HEK293 (cell line): Measurements from ENCODE around the gene ICAM1.

Source experiments
- CTCF ChIA-PET: fragments of 350-600 bp; formaldehyde crosslinking; extraction: SDS; loops from one replicate; lab custom pipeline; 2021; ENCODE audit warnings: antibody characterized with exemption; lab: Yijun Ruan, JAX
- POLR2A ChIA-PET: fragments of 300-600 bp; formaldehyde crosslinking; extraction: SDS; loops from one replicate; lab custom pipeline; 2020; ENCODE audit warnings: antibody characterized with exemption, inconsistent platforms; lab: Yijun Ruan, JAX
- H3K27ac ChIP-seq: fragments of 200-500 bp; sonication (Bioruptor generic); 2 replicates; pipeline ENCODE4 v1.5.1; 2014; ENCODE audit warnings: low read depth, low read length, control low read depth, inconsistent platforms; ENCODE audit errors: extremely low read depth
- H3K36me3 ChIP-seq, 2 experiments: fragments of 200-500 bp in 1 of 2; sonication (Bioruptor generic) in 1 of 2; 1 replicate in 1 of 2; 2 replicates in 1 of 2; pipeline ENCODE4 v1.5.1; 2014 to 2017; ENCODE audit warnings: inconsistent platforms in 2 of 2, low read length in 2 of 2; ENCODE audit not compliant: control insufficient read depth in 2 of 2, insufficient read depth in 1 of 2
- H3K4me1 ChIP-seq: fragments of 200-500 bp; sonication (Bioruptor generic); 2 replicates; pipeline ENCODE4 v1.5.1; 2014; ENCODE audit warnings: mild to moderate bottlenecking, low read length, inconsistent platforms; ENCODE audit not compliant: control insufficient read depth, insufficient read depth
- H3K4me3 ChIP-seq: 2 replicates; pipeline ENCODE4 v1.5.1; 2011; ENCODE audit warnings: low read depth, mild to moderate bottlenecking, control low read depth, low read length, moderate library complexity
- H3K9me3 ChIP-seq: fragments of 200-500 bp; sonication (Bioruptor generic); 2 replicates; pipeline ENCODE4 v1.5.1; 2014; ENCODE audit warnings: low read depth, low read length, inconsistent platforms; ENCODE audit not compliant: control insufficient read depth, insufficient read depth
- KLF7 ChIP-seq: fragments of 450-650 bp; formaldehyde crosslinking; IDR thresholded peaks from 2 replicates; pipeline ENCODE4 v1.5.1; 2016; ENCODE audit warnings: missing biosample characterization, missing genetic modification characterization, borderline replicate concordance
- KLF8 ChIP-seq: fragments of 450-650 bp; formaldehyde crosslinking; IDR thresholded peaks from 2 replicates; pipeline ENCODE4 v1.5.1; 2016; ENCODE audit warnings: missing biosample characterization, missing genetic modification characterization
- PRDM10 ChIP-seq: fragments of 450-650 bp; formaldehyde crosslinking; IDR thresholded peaks from 2 replicates; pipeline ENCODE4 v1.5.1; 2016; ENCODE audit warnings: missing biosample characterization, missing genetic modification characterization
- PRDM4 ChIP-seq: fragments of 450-650 bp; formaldehyde crosslinking; IDR thresholded peaks from 2 replicates; pipeline ENCODE4 v1.5.1; 2017; ENCODE audit warnings: missing biosample characterization, missing genetic modification characterization
- REPIN1 ChIP-seq: fragments of 450-650 bp; formaldehyde crosslinking; IDR thresholded peaks from 2 replicates; pipeline ENCODE4 v1.5.1; 2017; ENCODE audit warnings: missing biosample characterization, missing genetic modification characterization, low read depth
- ZBTB6 ChIP-seq: fragments of 450-650 bp; formaldehyde crosslinking; IDR thresholded peaks from 2 replicates; pipeline ENCODE4 v1.5.1; 2017; ENCODE audit warnings: missing biosample characterization, missing genetic modification characterization
- ZNF140 ChIP-seq: fragments of 450-650 bp; formaldehyde crosslinking; IDR thresholded peaks from 2 replicates; pipeline ENCODE4 v1.5.1; 2016; ENCODE audit warnings: missing biosample characterization, missing genetic modification characterization
- ZNF148 ChIP-seq: fragments of 450-650 bp; formaldehyde crosslinking; IDR thresholded peaks from 2 replicates; pipeline ENCODE4 v1.5.0; 2017; ENCODE audit warnings: missing biosample characterization, missing genetic modification characterization, borderline replicate concordance
- ZNF416 ChIP-seq: fragments of 450-650 bp; formaldehyde crosslinking; IDR thresholded peaks from 2 replicates; pipeline ENCODE4 v1.5.1; 2016; ENCODE audit warnings: missing biosample characterization, missing genetic modification characterization
- ZNF530 ChIP-seq: fragments of 450-650 bp; formaldehyde crosslinking; IDR thresholded peaks from 2 replicates; pipeline ENCODE4 v1.5.1; 2016; ENCODE audit warnings: low read depth, missing biosample characterization, missing genetic modification characterization
- ZNF561 ChIP-seq: fragments of 450-650 bp; IDR thresholded peaks from 2 replicates; pipeline ENCODE4 v1.5.1; 2018; ENCODE audit warnings: missing biosample characterization, missing genetic modification characterization, borderline replicate concordance
- ZNF596 ChIP-seq: fragments of 450-650 bp; IDR thresholded peaks from 2 replicates; pipeline ENCODE4 v1.5.0; 2018; ENCODE audit warnings: missing biosample characterization, mild to moderate bottlenecking, missing genetic modification characterization, moderate library complexity
- ZNF621 ChIP-seq: fragments of 450-650 bp; formaldehyde crosslinking; IDR thresholded peaks from 2 replicates; pipeline ENCODE4 v1.5.1; 2017; ENCODE audit warnings: missing biosample characterization, missing genetic modification characterization
- ZNF701 ChIP-seq: fragments of 450-650 bp; formaldehyde crosslinking; IDR thresholded peaks from 2 replicates; pipeline ENCODE4 v1.5.1; 2016; ENCODE audit warnings: missing biosample characterization, missing genetic modification characterization
- ZNF776 ChIP-seq: fragments of 450-650 bp; formaldehyde crosslinking; IDR thresholded peaks from 2 replicates; pipeline ENCODE4 v1.5.0; 2017; ENCODE audit warnings: missing biosample characterization, missing genetic modification characterization, borderline replicate concordance
- ZNF791 ChIP-seq: fragments of 450-650 bp; formaldehyde crosslinking; IDR thresholded peaks from 2 replicates; pipeline ENCODE4 v1.5.1; 2016; ENCODE audit warnings: missing biosample characterization, missing genetic modification characterization
- ZSCAN16 ChIP-seq: fragments of 450-650 bp; formaldehyde crosslinking; IDR thresholded peaks from 2 replicates; pipeline ENCODE4 v1.5.1; 2016; ENCODE audit warnings: missing biosample characterization, missing genetic modification characterization

The ICAM1 gene

GRCh38 chr19:10270616-10271394 is at the start of gene ICAM1:
Gene ICAM1 (plus strand): TSS chr19:10271120. CDS start chr19:10271160, 40 bp downstream.
- H3K9me3 ChIP-seq, result no peaks in the 10 kb centered on the region
- no peaks in the 10 kb centered on the region for H3K4me1 ChIP-seq
- CTCF ChIA-PET, result interaction anchor here (0.5 to 9.2 kb wide), 18 partner anchors 9 to 485 kb away, joined by 3 to 170 read pairs (median 4); partner anchors contain the start of genes ICAM5 and TYK2
- POLR2A ChIA-PET, result interaction anchor here (0.5 to 2.5 kb wide), 11 partner anchors 12 to 281 kb away, joined by 3 to 17 read pairs (median 5); partner anchors contain the start of genes FDX2, ICAM5 and TYK2
- no peak within 1 kb of the TSS for H3K27ac ChIP-seq
- H3K36me3 ChIP-seq, result no peaks in the 10 kb centered on the region
- TF ChIP-seq ZBTB6 (0 out of 2 replicates have a peak, but pooled peaks have one; percentile 9), ZNF701 (tag by site-specific recombination) (no peak)
- no peak within 1 kb of the TSS for H3K4me3 ChIP-seq

- ChIA-PET POLR2A (no interaction called here), CTCF (interaction anchor here (0.6 to 0.7 kb wide), 3 partner anchors 9 to 199 kb away, joined by 3 to 4 read pairs (median 4); partner anchors contain the start of gene S1PR2)
- Histone ChIP-seq H3K27ac (no peak overlapping the region), H3K4me1 (no peaks in the 10 kb centered on the region), H3K36me3 (peaks cover 0 to 9% of the 10 kb centered on the region in 2 experiments; a peak in 1 of 3 replicates), H3K4me3 (no peak overlapping the region), H3K9me3 (no peaks in the 10 kb centered on the region)
- TF ChIP-seq KLF8 (no peak), PRDM10 (tag by site-specific recombination) (no peak), PRDM4 (tag by site-specific recombination) (no peak)
Observed at GRCh38 chr19:10222201-10222890, 48.6 kb upstream of the ICAM1 start.

GRCh38 chr19:10223488-10224213 is 47.3 kb upstream of the ICAM1 start:
- no peak overlapping the region for H3K27ac ChIP-seq
- H3K9me3 ChIP-seq, result no peaks in the 10 kb centered on the region
- POLR2A ChIA-PET, result interaction anchor here (0.6 to 0.7 kb wide), 2 partner anchors 8 to 34 kb away, joined by 3 to 5 read pairs; no protein-coding TSS in a partner anchor
- H3K4me3 ChIP-seq, result no peak overlapping the region
- H3K4me1 ChIP-seq, result no peaks in the 10 kb centered on the region
- peaks cover 0 to 9% of the 10 kb centered on the region in 2 experiments; a peak in 1 of 3 replicates for H3K36me3 ChIP-seq
- CTCF ChIA-PET, result interaction anchor here (0.6 to 1.0 kb wide), 3 partner anchors 15 to 196 kb away, joined by 3 to 4 read pairs (median 3); no protein-coding TSS in a partner anchor
- TF ChIP-seq ZNF530 (tag by site-specific recombination), result no peak
- TF ChIP-seq ZNF776, result no peak
- no peak for TF ChIP-seq ZNF148 (tag by site-specific recombination)
- TF ChIP-seq ZNF416, result no peak
- TF ChIP-seq ZNF561, result no peak
- no peak for TF ChIP-seq ZNF791
- TF ChIP-seq ZNF596 (tag by site-specific recombination), result no peak
- TF ChIP-seq REPIN1, result no peak
- no peak for TF ChIP-seq KLF7 (tag by site-specific recombination)
- TF ChIP-seq ZSCAN16 (tag by site-specific recombination), result no peak
- TF ChIP-seq ZNF621, result no peak
- no peak for TF ChIP-seq ZNF140
